AG04450 (cell line): Measurements from ENCODE around the gene ZBTB40. TPM values are rescaled to one million over a fixed set of nuclear protein-coding genes. Genes with fewer than 3 reads are reported as not detected.

Experiments used
- CTCF ChIA-PET: fragments of 300-600, 350-600 bp; formaldehyde crosslinking; extraction: SDS; loops from one replicate; lab custom pipeline; 2022; ENCODE audit warnings: antibody characterized with exemption, inconsistent platforms; lab: Charles Lee
- POLR2A ChIA-PET: fragments of 350-600 bp; formaldehyde crosslinking; extraction: SDS; loops from one replicate; lab custom pipeline; 2021; ENCODE audit warnings: antibody characterized with exemption, inconsistent platforms; lab: Yijun Ruan, JAX
- DNase-seq: peaks from one replicate; pipeline ENCODE4 v3.0.0-alpha.2; 2011; ENCODE audit warnings: low read depth, low spot score
- H3K27ac ChIP-seq: one replicate; pipeline ENCODE4 v1.5.1; 2012; ENCODE audit warnings: low read depth, low read length, control low read depth
- H3K27me3 ChIP-seq: one replicate; pipeline ENCODE4 v1.6.0; 2012; ENCODE audit warnings: low read length; ENCODE audit not compliant: control insufficient read depth, insufficient read depth
- H3K4me3 ChIP-seq: 2 replicates; pipeline ENCODE4 v1.5.1; 2011; ENCODE audit warnings: mild to moderate bottlenecking, low read depth, low read length, control low read depth
- H3K9me3 ChIP-seq: 2 replicates; pipeline ENCODE4 v1.5.1; 2012; ENCODE audit warnings: low read length; ENCODE audit not compliant: control insufficient read depth, insufficient read depth
- CTCF ChIP-seq: IDR thresholded peaks from 2 replicates; pipeline ENCODE4 v1.5.1; 2011; ENCODE audit warnings: low read depth, low read length, control low read depth, inconsistent platforms
- polyA plus RNA-seq: library from polyadenylated mRNA; depleted of rRNA; stranded (reverse); fragments of >200 nt; gene quantifications from 2 replicates; pipeline ENCODE4 v1.2.3, GENCODE V29; 2011

The ZBTB40 gene
- polyA plus RNA-seq, 1 experiment: 5.9 TPM

DNA sequence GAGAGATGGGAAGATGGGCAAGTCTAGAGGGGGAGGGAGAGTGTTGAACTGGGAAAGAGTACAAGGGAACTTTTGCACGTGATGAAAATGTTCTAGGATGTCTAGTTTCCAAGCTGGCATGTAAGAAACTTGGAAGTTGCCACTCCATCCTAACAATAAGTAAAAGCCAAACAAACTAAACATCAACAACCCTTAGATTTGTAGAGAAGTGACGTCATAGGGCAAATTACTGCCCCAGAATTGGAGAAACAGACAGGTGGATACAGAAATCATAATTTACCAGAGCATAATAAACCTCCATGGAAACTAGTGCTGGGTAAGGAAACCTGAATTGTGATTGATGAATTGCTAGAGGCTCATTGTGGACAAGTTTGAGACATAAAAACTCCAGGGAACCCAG lies 14.7 kb upstream of the ZBTB40 start:
- Histone ChIP-seq H3K27me3 (no peaks in the 10 kb centered on the region), H3K9me3 (peaks cover 3% of the 10 kb centered on the region), H3K4me3 (no peak overlapping the region), H3K27ac (no peak overlapping the region)
- no peak for DNase-seq
- no peak for TF ChIP-seq CTCF
- POLR2A ChIA-PET: no interaction called here
- CTCF ChIA-PET: no interaction called here

DNA sequence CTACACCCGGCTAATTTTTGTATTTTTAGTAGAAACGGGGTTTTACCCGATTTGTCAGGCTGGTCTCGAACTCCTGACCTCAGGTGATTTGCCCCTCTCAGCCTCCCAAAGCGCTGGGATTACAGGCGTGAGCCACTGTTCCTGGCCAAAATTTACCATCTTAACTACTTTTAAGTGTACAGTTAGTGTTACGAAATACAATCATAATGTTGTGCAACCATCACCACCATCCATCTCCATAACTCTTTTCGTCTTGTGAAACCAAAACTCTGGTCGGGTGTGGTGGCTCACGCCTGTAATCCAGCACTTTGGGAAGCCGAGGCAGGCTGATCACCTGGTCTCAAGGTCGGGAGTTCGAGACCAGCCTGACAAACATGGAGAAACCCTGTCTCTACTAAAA lies 14.1 kb upstream of the ZBTB40 start:
- no peak for DNase-seq
- ChIA-PET POLR2A (no interaction called here), CTCF (no interaction called here)
- Histone ChIP-seq H3K9me3 (peaks cover 3% of the 10 kb centered on the region), H3K4me3 (no peak overlapping the region), H3K27me3 (no peaks in the 10 kb centered on the region), H3K27ac (no peak overlapping the region)
- TF ChIP-seq CTCF: no peak

DNA sequence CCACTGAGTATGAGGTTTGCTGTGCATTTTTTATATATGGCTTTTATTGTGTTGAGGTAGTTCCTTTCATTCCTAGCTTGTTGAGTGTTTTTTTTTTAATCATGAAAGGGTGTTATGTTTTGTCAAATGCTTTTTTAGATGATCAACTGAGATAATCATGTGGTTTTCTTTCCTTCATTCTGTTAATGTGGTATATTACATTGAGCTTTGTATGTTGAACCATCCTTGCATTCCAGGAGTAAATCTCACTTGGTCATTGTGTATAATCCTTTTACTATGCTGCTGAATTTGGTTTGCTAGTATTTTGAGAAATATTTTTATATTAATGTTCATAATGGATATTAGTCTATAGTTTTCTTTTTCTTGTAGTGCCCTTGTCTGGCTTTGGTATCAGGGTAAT lies 11.1 kb upstream of the ZBTB40 start:
- DNase-seq: no peak
- Histone ChIP-seq H3K27ac (no peak overlapping the region), H3K9me3 (peaks cover 3% of the 10 kb centered on the region), H3K4me3 (no peak overlapping the region), H3K27me3 (no peaks in the 10 kb centered on the region)
- no peak for TF ChIP-seq CTCF
- ChIA-PET POLR2A (no interaction called here), CTCF (interaction anchor here (0.7 kb wide), 1 partner anchor 53 kb away, joined by 3 read pairs; no protein-coding TSS in a partner anchor)

- POLR2A ChIA-PET: no interaction called here
Measured at GRCh38 chr1:22442212-22442894, 9.3 kb upstream of the ZBTB40 start.

More at GRCh38 chr1:22442212-22442894, 9.3 kb upstream of the ZBTB40 start:
- no peak for DNase-seq
- H3K9me3 ChIP-seq: peaks cover 3% of the 10 kb centered on the region
- no peak overlapping the region for H3K27ac ChIP-seq
- no peak overlapping the region for H3K4me3 ChIP-seq
- CTCF ChIA-PET: no interaction called here
- no peak for TF ChIP-seq CTCF
- no peaks in the 10 kb centered on the region for H3K27me3 ChIP-seq
